GM03348 (cell line): ENCODE data around the gene SOX8.
"Not testable (repeated sequence)": the region's sequence is repeated elsewhere in the genome, so short reads cannot be mapped to it uniquely, and the experiment has no call there.

Experiments used
- DNase-seq: peaks from one replicate; pipeline ENCODE4 v3.0.0; 2012; ENCODE audit warnings: low spot score

SOX8 gene

GRCh38 chr16:981695-982144 lies at the start of gene SOX8:
Gene SOX8 (plus strand): TSS chr16:981770. CDS start chr16:981923, 153 bp downstream.
- no peak for DNase-seq

GRCh38 chr16:932831-933330 lies 48.7 kb upstream of the SOX8 start:
- DNase-seq = no peak

GRCh38 chr16:933581-933980 lies 48.0 kb upstream of the SOX8 start:
- no peak for DNase-seq

- DNase-seq = no peak
These were observed 47.4 kb upstream of the SOX8 start for GRCh38 chr16:934178-934577.

GRCh38 chr16:935684-936083 lies 45.9 kb upstream of the SOX8 start:
- no peak for DNase-seq

GRCh38 chr16:937311-937710 lies 44.3 kb upstream of the SOX8 start:
- DNase-seq = no peak

- DNase-seq = no peak
These were observed 43.8 kb upstream of the SOX8 start for GRCh38 chr16:937723-938122.

GRCh38 chr16:938136-938535 lies 43.4 kb upstream of the SOX8 start:
- no peak for DNase-seq

- no peak for DNase-seq
These were observed 42.8 kb upstream of the SOX8 start for GRCh38 chr16:938752-939151.

- DNase-seq = no peak
These were observed 42.3 kb upstream of the SOX8 start for GRCh38 chr16:939311-939710.

GRCh38 chr16:939941-940340 lies 41.6 kb upstream of the SOX8 start:
- no peak for DNase-seq

GRCh38 chr16:942436-943060 lies 39.0 kb upstream of the SOX8 start:
- DNase-seq = no peak

- DNase-seq = no peak
These were observed 37.6 kb upstream of the SOX8 start for GRCh38 chr16:943971-944370.

GRCh38 chr16:945271-946047 lies 36.1 kb upstream of the SOX8 start:
- no peak for DNase-seq

GRCh38 chr16:946048-946395 lies 35.5 kb upstream of the SOX8 start:
- DNase-seq = no peak

GRCh38 chr16:947255-947921 lies 34.2 kb upstream of the SOX8 start:
- DNase-seq = no peak

GRCh38 chr16:947922-948303 lies 33.7 kb upstream of the SOX8 start:
- DNase-seq = not testable (repeated sequence)

- DNase-seq = not testable (repeated sequence)
These were observed 32.8 kb upstream of the SOX8 start for GRCh38 chr16:948767-949166.

- DNase-seq = not testable (repeated sequence)
These were observed 30.6 kb upstream of the SOX8 start for GRCh38 chr16:950733-951573.

- DNase-seq = no peak
These were observed 29.8 kb upstream of the SOX8 start for GRCh38 chr16:951660-952301.

- no peak for DNase-seq
These were observed 29.2 kb upstream of the SOX8 start for GRCh38 chr16:952321-952720.

GRCh38 chr16:953818-954217 lies 27.8 kb upstream of the SOX8 start:
- not testable (repeated sequence) for DNase-seq
